Measurements from ENCODE around the gene TRIP13. TPM values are rescaled to one million over a fixed set of nuclear protein-coding genes. Genes with fewer than 3 reads are reported as not detected.

The TRIP13 gene
- polyA plus RNA-seq, 3 donors, result 0.24 to 1.2 TPM; not detected in 1

DNA sequence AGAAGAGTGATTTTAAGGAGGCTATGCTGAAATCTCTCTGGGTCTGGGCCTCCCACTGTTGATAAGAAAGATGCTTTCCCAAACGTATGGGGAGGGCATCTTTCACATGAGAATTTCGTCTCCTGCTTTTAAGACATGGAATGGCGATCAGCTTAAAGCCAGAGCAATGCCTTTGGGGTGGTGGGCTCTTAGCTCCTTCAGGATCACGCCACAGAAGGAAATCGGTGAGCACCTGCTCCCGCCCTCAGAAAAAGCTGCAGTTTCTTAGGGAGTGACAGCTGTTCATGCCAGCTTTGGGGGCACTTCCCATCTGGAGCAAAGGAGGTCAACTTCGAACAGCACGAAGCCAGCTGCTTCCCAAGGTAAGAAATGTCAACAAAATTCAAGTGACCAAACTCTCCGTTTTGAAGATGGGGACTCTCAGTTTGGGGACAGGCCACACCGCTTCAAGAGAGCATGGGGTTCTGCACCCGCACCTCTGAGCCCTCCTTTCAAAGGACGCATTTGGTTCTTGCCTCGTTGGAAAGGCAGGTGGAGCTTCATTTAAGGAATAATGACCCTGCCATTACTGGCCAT, 39.0 kb downstream of the TRIP13 start:
- no peak overlapping the region for H3K4me3 Mint-ChIP-seq
- H3K4me1 Mint-ChIP-seq, result no peaks in the 10 kb centered on the region
- Histone ChIP-seq H3K9me3 (replicated peaks in 1 of 2; ENCODE audit: control insufficient read depth in 1 of 2, insufficient read depth in 1 of 2, low read length in 2 of 2) (peaks cover 0 to 4% of the 10 kb centered on the region in 2 donors), H3K9ac (ENCODE audit: insufficient read depth, low read length, poor library complexity, severe bottlenecking) (no peak overlapping the region), H3K79me2 (ENCODE audit: insufficient read depth, low read length) (no peaks in the 10 kb centered on the region), H3K4me3 (replicated peaks in 1 of 3; ENCODE audit: low read depth in 2 of 3, low read length in 3 of 3) (no peak overlapping the region), H3K4me1 (ENCODE audit: control insufficient read depth in 1 of 2, insufficient read depth in 2 of 2, low read length in 2 of 2) (no peaks in the 10 kb centered on the region), H4K20me1 (ENCODE audit: insufficient read depth, low read length) (no peaks in the 10 kb centered on the region), H3K27me3 (ENCODE audit: control insufficient read depth in 2 of 2, insufficient read depth in 2 of 2, low read length in 2 of 2) (peaks cover 1 to 13% of the 10 kb centered on the region in 2 donors), H2AFZ (ENCODE audit: insufficient read depth, low read depth, low read length, poor library complexity, severe bottlenecking) (no peak overlapping the region), H3K4me2 (replicated peaks; ENCODE audit: extremely low read depth, low read length, poor library complexity, severe bottlenecking) (no peak overlapping the region), H3K36me3 (replicated peaks in 1 of 2; ENCODE audit: control insufficient read depth in 1 of 2, insufficient read depth in 2 of 2, low read length in 2 of 2) (no peaks in the 10 kb centered on the region), H3K27ac (ENCODE audit: low read depth in 1 of 2, low read length in 2 of 2) (no peak overlapping the region)
- no peak overlapping the region for H3K27ac Mint-ChIP-seq
- H3K9me3 Mint-ChIP-seq, result peaks cover 0 to 13% (median 3%) of the 10 kb centered on the region in 7 donors
- WGBS (ENCODE audit: insufficient coverage), result 90% methylated on average over 10 of the region's 13 CpGs
- DNase-seq, result no peak
- H3K27me3 Mint-ChIP-seq (ENCODE audit: low read depth in 3 of 3), result peaks cover 18 to 20% (median 19%) of the 10 kb centered on the region in 3 donors
- TF ChIP-seq, protein P1, sequence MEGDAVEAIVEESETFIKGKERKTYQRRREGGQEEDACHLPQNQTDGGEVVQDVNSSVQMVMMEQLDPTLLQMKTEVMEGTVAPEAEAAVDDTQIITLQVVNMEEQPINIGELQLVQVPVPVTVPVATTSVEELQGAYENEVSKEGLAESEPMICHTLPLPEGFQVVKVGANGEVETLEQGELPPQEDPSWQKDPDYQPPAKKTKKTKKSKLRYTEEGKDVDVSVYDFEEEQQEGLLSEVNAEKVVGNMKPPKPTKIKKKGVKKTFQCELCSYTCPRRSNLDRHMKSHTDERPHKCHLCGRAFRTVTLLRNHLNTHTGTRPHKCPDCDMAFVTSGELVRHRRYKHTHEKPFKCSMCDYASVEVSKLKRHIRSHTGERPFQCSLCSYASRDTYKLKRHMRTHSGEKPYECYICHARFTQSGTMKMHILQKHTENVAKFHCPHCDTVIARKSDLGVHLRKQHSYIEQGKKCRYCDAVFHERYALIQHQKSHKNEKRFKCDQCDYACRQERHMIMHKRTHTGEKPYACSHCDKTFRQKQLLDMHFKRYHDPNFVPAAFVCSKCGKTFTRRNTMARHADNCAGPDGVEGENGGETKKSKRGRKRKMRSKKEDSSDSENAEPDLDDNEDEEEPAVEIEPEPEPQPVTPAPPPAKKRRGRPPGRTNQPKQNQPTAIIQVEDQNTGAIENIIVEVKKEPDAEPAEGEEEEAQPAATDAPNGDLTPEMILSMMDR (IDR thresholded peaks at IDR 0.05), result no peak
- intact Hi-C loops (cut with micrococcal nuclease), result no loop called here
- H3K36me3 Mint-ChIP-seq, result peaks cover 0 to 6% of the 10 kb centered on the region in 2 donors

DNA sequence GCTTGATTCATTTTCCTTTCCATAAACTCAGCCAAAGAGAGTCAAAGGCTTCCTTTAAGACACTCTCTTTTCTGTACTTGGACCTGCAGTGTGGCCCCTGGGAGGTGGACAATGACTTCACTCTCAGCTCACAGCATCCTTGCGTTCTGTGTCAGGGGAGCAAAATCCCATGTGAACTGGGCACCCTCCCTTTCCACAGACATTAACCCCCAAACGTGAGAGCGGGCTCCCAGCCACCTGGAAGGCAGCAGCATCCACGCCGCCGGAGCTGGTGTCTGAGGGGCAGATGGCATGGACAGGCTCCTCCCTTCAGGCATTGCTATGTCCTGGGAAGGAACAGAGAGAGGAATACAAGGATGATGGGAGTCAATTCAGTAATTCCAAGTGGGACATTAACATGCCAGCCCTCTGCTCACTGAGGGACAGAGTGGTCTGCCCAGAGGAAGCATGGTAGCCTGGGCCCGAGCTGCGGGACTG, 39.5 kb downstream of the TRIP13 start:
- H3K4me2 ChIP-seq (replicated peaks; ENCODE audit: extremely low read depth, low read length, poor library complexity, severe bottlenecking), result no peak overlapping the region
- DNase-seq, result no peak
- Mint-ChIP-seq H3K9me3 (peaks cover 0 to 13% (median 3%) of the 10 kb centered on the region in 7 donors), H3K36me3 (peaks cover 0 to 6% of the 10 kb centered on the region in 2 donors), H3K27ac (no peak overlapping the region), H3K4me3 (no peak overlapping the region), H3K27me3 (ENCODE audit: low read depth in 3 of 3) (peaks cover 15 to 16% (median 15%) of the 10 kb centered on the region in 3 donors), H3K4me1 (no peaks in the 10 kb centered on the region)
- H3K9ac ChIP-seq (ENCODE audit: insufficient read depth, low read length, poor library complexity, severe bottlenecking), result no peak overlapping the region
- no peak overlapping the region for H3K4me3 ChIP-seq (replicated peaks in 1 of 3; ENCODE audit: low read depth in 2 of 3, low read length in 3 of 3)
- H3K79me2 ChIP-seq (ENCODE audit: insufficient read depth, low read length), result no peaks in the 10 kb centered on the region
- TF ChIP-seq, protein P1 (IDR thresholded peaks at IDR 0.05), result no peak
- peaks cover 0 to 8% of the 10 kb centered on the region in 2 donors for H3K27me3 ChIP-seq (ENCODE audit: control insufficient read depth in 2 of 2, insufficient read depth in 2 of 2, low read length in 2 of 2)
- intact Hi-C loops (cut with micrococcal nuclease), result no loop called here
- H3K4me1 ChIP-seq (ENCODE audit: control insufficient read depth in 1 of 2, insufficient read depth in 2 of 2, low read length in 2 of 2), result no peaks in the 10 kb centered on the region
- WGBS (ENCODE audit: insufficient coverage), result 98% methylated on average over 5 of the region's 8 CpGs
- no peak overlapping the region for H3K27ac ChIP-seq (ENCODE audit: low read depth in 1 of 2, low read length in 2 of 2)
- no peaks in the 10 kb centered on the region for H4K20me1 ChIP-seq (ENCODE audit: insufficient read depth, low read length)
- H3K36me3 ChIP-seq (replicated peaks in 1 of 2; ENCODE audit: control insufficient read depth in 1 of 2, insufficient read depth in 2 of 2, low read length in 2 of 2), result no peaks in the 10 kb centered on the region
- H2AFZ ChIP-seq (ENCODE audit: insufficient read depth, low read depth, low read length, poor library complexity, severe bottlenecking), result no peak overlapping the region
- peaks cover 0 to 4% of the 10 kb centered on the region in 2 donors for H3K9me3 ChIP-seq (replicated peaks in 1 of 2; ENCODE audit: control insufficient read depth in 1 of 2, insufficient read depth in 1 of 2, low read length in 2 of 2)
